Mucosa of stomach (tissue), 1 donor: ENCODE data around the gene MAP4K3.
"Not testable (repeated sequence)": the region's sequence is repeated elsewhere in the genome, so short reads cannot be mapped to it uniquely, and the experiment has no call there.

Experiments used
- H3K27me3 ChIP-seq: one replicate; pipeline ENCODE4 v1.7.0; 2013; ENCODE audit warnings: mild to moderate bottlenecking, low read length; ENCODE audit not compliant: control insufficient read depth, insufficient read depth
- H3K36me3 ChIP-seq: one replicate; pipeline ENCODE4 v1.7.0; 2013; ENCODE audit warnings: low read length; ENCODE audit not compliant: control insufficient read depth, insufficient read depth
- H3K4me1 ChIP-seq: one replicate; pipeline ENCODE4 v1.7.0; 2013; ENCODE audit warnings: mild to moderate bottlenecking, low read length; ENCODE audit not compliant: control insufficient read depth, insufficient read depth
- H3K4me3 ChIP-seq: one replicate; pipeline ENCODE4 v1.7.0; 2013; ENCODE audit warnings: low read length
- H3K9ac ChIP-seq: one replicate; pipeline ENCODE4 v1.7.0; 2013; ENCODE audit warnings: mild to moderate bottlenecking, low read length, moderate library complexity
- H3K9me3 ChIP-seq: one replicate; pipeline ENCODE4 v1.7.0; 2013; ENCODE audit warnings: mild to moderate bottlenecking, low read length, moderate library complexity; ENCODE audit not compliant: control insufficient read depth
- donor health status: Pancreatic carcinoma.

The MAP4K3 gene

GRCh38 chr2:39265315-39265714, 171.8 kb downstream of the MAP4K3 start:
- no peaks in the 10 kb centered on the region for H3K27me3 ChIP-seq
- peaks cover under 1% of the 10 kb centered on the region for H3K36me3 ChIP-seq
- H3K4me3 ChIP-seq, result no peak overlapping the region
- no peaks in the 10 kb centered on the region for H3K4me1 ChIP-seq
- H3K9me3 ChIP-seq, result no peaks in the 10 kb centered on the region
- no peak overlapping the region for H3K9ac ChIP-seq

- no peak overlapping the region for H3K4me3 ChIP-seq
- no peak overlapping the region for H3K9ac ChIP-seq
- peaks cover 4% of the 10 kb centered on the region for H3K36me3 ChIP-seq
- no peaks in the 10 kb centered on the region for H3K27me3 ChIP-seq
- H3K4me1 ChIP-seq, result no peaks in the 10 kb centered on the region
- no peaks in the 10 kb centered on the region for H3K9me3 ChIP-seq
Measured at GRCh38 chr2:39264733-39265132, 172.4 kb downstream of the MAP4K3 start.

GRCh38 chr2:39260087-39260486, 177.0 kb downstream of the MAP4K3 start:
- no peak overlapping the region for H3K9ac ChIP-seq
- H3K9me3 ChIP-seq, result no peaks in the 10 kb centered on the region
- H3K27me3 ChIP-seq, result no peaks in the 10 kb centered on the region
- H3K36me3 ChIP-seq, result peaks cover 4% of the 10 kb centered on the region
- H3K4me1 ChIP-seq, result no peaks in the 10 kb centered on the region
- H3K4me3 ChIP-seq, result no peak overlapping the region

GRCh38 chr2:39256040-39256439, 181.0 kb downstream of the MAP4K3 start:
- Histone ChIP-seq H3K4me1 (no peaks in the 10 kb centered on the region), H3K9ac (no peak overlapping the region), H3K27me3 (no peaks in the 10 kb centered on the region), H3K36me3 (peaks cover 4% of the 10 kb centered on the region), H3K9me3 (no peaks in the 10 kb centered on the region), H3K4me3 (no peak overlapping the region)

GRCh38 chr2:39252888-39253518, 184.1 kb downstream of the MAP4K3 start:
- H3K27me3 ChIP-seq, result no peaks in the 10 kb centered on the region
- no peak overlapping the region for H3K9ac ChIP-seq
- no peaks in the 10 kb centered on the region for H3K36me3 ChIP-seq
- no peak overlapping the region for H3K4me3 ChIP-seq
- no peaks in the 10 kb centered on the region for H3K9me3 ChIP-seq
- H3K4me1 ChIP-seq, result no peaks in the 10 kb centered on the region

- H3K4me1 ChIP-seq, result no peaks in the 10 kb centered on the region
- no peaks in the 10 kb centered on the region for H3K9me3 ChIP-seq
- H3K9ac ChIP-seq, result no peak overlapping the region
- H3K36me3 ChIP-seq, result no peaks in the 10 kb centered on the region
- H3K4me3 ChIP-seq, result no peak overlapping the region
- H3K27me3 ChIP-seq, result no peaks in the 10 kb centered on the region
Measured at GRCh38 chr2:39247512-39248043, 189.5 kb downstream of the MAP4K3 start.

GRCh38 chr2:39246382-39246980, 190.6 kb downstream of the MAP4K3 start:
- no peaks in the 10 kb centered on the region for H3K36me3 ChIP-seq
- H3K4me3 ChIP-seq, result no peak overlapping the region
- no peaks in the 10 kb centered on the region for H3K9me3 ChIP-seq
- no peaks in the 10 kb centered on the region for H3K27me3 ChIP-seq
- no peaks in the 10 kb centered on the region for H3K4me1 ChIP-seq
- no peak overlapping the region for H3K9ac ChIP-seq

GRCh38 chr2:39244963-39245625, 192.0 kb downstream of the MAP4K3 start:
- not testable (repeated sequence) for H3K4me3 ChIP-seq, H3K27me3 ChIP-seq, H3K9me3 ChIP-seq, H3K36me3 ChIP-seq, H3K4me1 ChIP-seq, H3K9ac ChIP-seq

GRCh38 chr2:39244241-39244862, 192.7 kb downstream of the MAP4K3 start:
- H3K27me3 ChIP-seq, H3K4me3 ChIP-seq, H3K9ac ChIP-seq, H3K4me1 ChIP-seq, H3K36me3 ChIP-seq, H3K9me3 ChIP-seq: not testable (repeated sequence)

GRCh38 chr2:39243469-39244123, 193.5 kb downstream of the MAP4K3 start, which contains the start of gene CDKL4:
Gene CDKL4, minus strand, starts transcription at chr2:39243970.
- H3K4me1 ChIP-seq, result no peaks in the 10 kb centered on the region
- H3K9ac ChIP-seq, result no peak within 1 kb of the TSS
- H3K9me3 ChIP-seq, result no peaks in the 10 kb centered on the region
- H3K36me3 ChIP-seq, result no peaks in the 10 kb centered on the region
- no peaks in the 10 kb centered on the region for H3K27me3 ChIP-seq
- no peak within 1 kb of the TSS for H3K4me3 ChIP-seq

GRCh38 chr2:39241588-39241987, 195.5 kb downstream of the MAP4K3 start:
- no peaks in the 10 kb centered on the region for H3K9me3 ChIP-seq
- H3K4me1 ChIP-seq, result no peaks in the 10 kb centered on the region
- no peaks in the 10 kb centered on the region for H3K27me3 ChIP-seq
- no peak overlapping the region for H3K9ac ChIP-seq
- H3K36me3 ChIP-seq, result no peaks in the 10 kb centered on the region
- H3K4me3 ChIP-seq, result no peak overlapping the region
